ENCODE results near the gene ZNF555. TPM values are rescaled to one million over a fixed set of nuclear protein-coding genes. Genes with fewer than 3 reads are reported as not detected.

The ZNF555 gene
- total RNA-seq, result 3.1 and 5.3 TPM in 2 replicates

GRCh38 chr19:2840794-2841791 is at the start of gene ZNF555:
ZNF555 (plus strand) TSS chr19:2841475; CDS start chr19:2841573, 98 bp downstream.

GRCh38 chr19:2819540-2820111 is 21.6 kb upstream of the ZNF555 start, which contains the start of gene ZNF554:
ZNF554 (plus strand) TSS chr19:2819868; CDS start chr19:2820072, 204 bp downstream.

GRCh38 chr19:2867025-2867991 is 26.0 kb downstream of the ZNF555 start, which contains the start of gene ZNF556:
ZNF556 (plus strand) TSS chr19:2867335; CDS start chr19:2867422, 87 bp downstream.

GRCh38 chr19:2900296-2901252 is 59.3 kb downstream of the ZNF555 start, which contains the start of gene ZNF57:
ZNF57 (plus strand) TSS chr19:2900928; CDS start chr19:2901046, 118 bp downstream.

Other genes with a start within 250 kb of the ZNF555 start
- gene GNG7, start 138.8 kb upstream of the ZNF555 start, total RNA-seq, result under 0.01 and 1.1 TPM in 2 replicates
- gene DIRAS1, start 120.1 kb upstream of the ZNF555 start, total RNA-seq, result 2.3 and 7.2 TPM in 2 replicates
- gene SLC39A3, start 101.5 kb upstream of the ZNF555 start, total RNA-seq, result 38.9 and 51.1 TPM in 2 replicates
- gene SGTA, start 58.2 kb upstream of the ZNF555 start, total RNA-seq, result 76.7 and 92.1 TPM in 2 replicates
- gene THOP1, start 56.0 kb upstream of the ZNF555 start, total RNA-seq, result 54.4 and 181 TPM in 2 replicates
- 0.98 and 2.9 TPM in 2 replicates for gene ZNF554, start 21.6 kb upstream of the ZNF555 start, total RNA-seq
- gene ZNF556, start 25.9 kb downstream of the ZNF555 start, total RNA-seq, result 0.16 TPM in 1 of 2 replicates, not detected in the other
- gene ZNF57, start 59.5 kb downstream of the ZNF555 start, total RNA-seq, result 3.1 and 3.2 TPM in 2 replicates
- gene ZNF77, start 103.5 kb downstream of the ZNF555 start, total RNA-seq, result 1.6 and 4.1 TPM in 2 replicates
- gene TLE6, start 136.1 kb downstream of the ZNF555 start, total RNA-seq, result 0.49 and 0.51 TPM in 2 replicates
- gene TLE2, start 187.8 kb downstream of the ZNF555 start, total RNA-seq, result 0.16 and 5.6 TPM in 2 replicates
- gene TLE5, start 221.0 kb downstream of the ZNF555 start, total RNA-seq, result 288 and 469 TPM in 2 replicates